H9 (cell line): ENCODE results near the gene HOMER3. TPM values are rescaled to one million over a fixed set of nuclear protein-coding genes. Genes with fewer than 3 reads are reported as not detected.

ENCODE experiments used
- DNase-seq: peaks from one replicate; pipeline ENCODE4 v3.0.0-alpha.2; 2017
- H2AFZ ChIP-seq: one replicate; pipeline ENCODE4 v1.6.1; 2013; ENCODE audit warnings: mild to moderate bottlenecking, low read length, control low read depth, moderate library complexity
- H2AK5ac ChIP-seq: 2 replicates; pipeline ENCODE4 v1.6.1; 2013; ENCODE audit warnings: low read length, control low read depth, mixed read lengths; ENCODE audit not compliant: insufficient read length
- H2BK120ac ChIP-seq: one replicate; pipeline ENCODE4 v1.6.1; 2013; ENCODE audit warnings: low read depth, mild to moderate bottlenecking, low read length, control low read depth, inconsistent platforms; ENCODE audit not compliant: poor library complexity, severe bottlenecking
- H2BK12ac ChIP-seq: 2 replicates; pipeline ENCODE4 v1.6.1; 2013; ENCODE audit warnings: low read length, control low read depth, mixed read lengths, low read depth; ENCODE audit not compliant: insufficient read length
- H2BK15ac ChIP-seq: 2 replicates; pipeline ENCODE4 v1.6.1; 2013; ENCODE audit warnings: low read depth, low read length, control low read depth
- H2BK20ac ChIP-seq: one replicate; pipeline ENCODE4 v1.6.1; 2013; ENCODE audit warnings: low read depth, mild to moderate bottlenecking, low read length, control low read depth, inconsistent platforms; ENCODE audit not compliant: poor library complexity, severe bottlenecking
- H2BK5ac ChIP-seq: 2 replicates; pipeline ENCODE4 v1.6.1; 2013; ENCODE audit warnings: low read length, control low read depth, mixed read lengths; ENCODE audit not compliant: insufficient read length
- H3K14ac ChIP-seq: 2 replicates; pipeline ENCODE4 v1.6.1; 2013; ENCODE audit warnings: low read length, control low read depth; ENCODE audit not compliant: insufficient read depth
- H3K18ac ChIP-seq: 2 replicates; pipeline ENCODE4 v1.6.1; 2013; ENCODE audit warnings: low read depth, mild to moderate bottlenecking, mixed read lengths, low read length, control low read depth; ENCODE audit not compliant: insufficient read length
- H3K23ac ChIP-seq: 2 replicates; pipeline ENCODE4 v1.6.1; 2013; ENCODE audit warnings: low read length, control low read depth, mixed read lengths, low read depth; ENCODE audit not compliant: insufficient read length
- H3K23me2 ChIP-seq: 2 replicates; pipeline ENCODE4 v1.6.1; 2013; ENCODE audit warnings: low read depth, mild to moderate bottlenecking, mixed read lengths, low read length, control low read depth; ENCODE audit not compliant: insufficient read length, poor library complexity, severe bottlenecking
- H3K27ac ChIP-seq: 2 replicates; pipeline ENCODE4 v1.5.1; 2013; ENCODE audit warnings: low read length, control low read depth, mixed read lengths, low read depth; ENCODE audit not compliant: insufficient read length
- H3K27me3 ChIP-seq: 2 replicates; pipeline ENCODE4 v1.6.1; 2013; ENCODE audit warnings: low read length, control low read depth, inconsistent platforms; ENCODE audit not compliant: insufficient read depth
- H3K4ac ChIP-seq: 2 replicates; pipeline ENCODE4 v1.6.1; 2013; ENCODE audit warnings: low read depth, mild to moderate bottlenecking, control low read depth, inconsistent platforms, low read length, moderate library complexity
- H3K4me1 ChIP-seq: 2 replicates; pipeline ENCODE4 v1.6.1; 2013; ENCODE audit warnings: low read length, control low read depth, inconsistent platforms; ENCODE audit not compliant: insufficient read depth
- H3K4me2 ChIP-seq: 2 replicates; pipeline ENCODE4 v1.6.1; 2013; ENCODE audit warnings: low read length, control low read depth, mixed read lengths; ENCODE audit not compliant: insufficient read length, insufficient read depth
- H3K56ac ChIP-seq: 2 replicates; pipeline ENCODE4 v1.6.1; 2013; ENCODE audit warnings: low read depth, mild to moderate bottlenecking, mixed read lengths, low read length, control low read depth; ENCODE audit not compliant: insufficient read length
- H3K79me1 ChIP-seq: 2 replicates; pipeline ENCODE4 v1.6.1; 2013; ENCODE audit warnings: low read depth, mild to moderate bottlenecking, moderate library complexity, low read length, control low read depth, inconsistent platforms; ENCODE audit not compliant: insufficient read depth, poor library complexity, severe bottlenecking
- H3K79me2 ChIP-seq: 2 replicates; pipeline ENCODE4 v1.6.1; 2013; ENCODE audit warnings: low read length, control low read depth, inconsistent platforms; ENCODE audit not compliant: insufficient read depth
- H3K9ac ChIP-seq: 2 replicates; pipeline ENCODE4 v1.6.1; 2013; ENCODE audit warnings: low read length, control low read depth, mixed read lengths; ENCODE audit not compliant: insufficient read length; ENCODE audit errors: extremely low read depth
- H3K9me3 ChIP-seq: one replicate; pipeline ENCODE4 v1.6.1; 2013; ENCODE audit warnings: low read depth, low read length, inconsistent platforms; ENCODE audit not compliant: control insufficient read depth
- H3T11ph ChIP-seq: one replicate; pipeline ENCODE4 v1.6.1; 2013; ENCODE audit warnings: mild to moderate bottlenecking, low read length, control low read depth, inconsistent platforms
- H4K20me1 ChIP-seq: one replicate; pipeline ENCODE4 v1.6.1; 2013; ENCODE audit not compliant: control insufficient read depth, insufficient read length, insufficient read depth
- H4K5ac ChIP-seq: 2 replicates; pipeline ENCODE4 v1.6.1; 2013; ENCODE audit warnings: low read depth, mild to moderate bottlenecking, mixed read lengths, low read length, control low read depth; ENCODE audit not compliant: insufficient read length
- H4K8ac ChIP-seq: replicated peaks from 2 replicates; pipeline ENCODE4 v1.6.1; 2013; ENCODE audit warnings: low read length, control low read depth, mixed read lengths, low read depth; ENCODE audit not compliant: insufficient read length
- H4K91ac ChIP-seq: 2 replicates; pipeline ENCODE4 v1.6.1; 2013; ENCODE audit warnings: low read depth, mild to moderate bottlenecking, moderate library complexity, mixed read lengths, low read length, control low read depth; ENCODE audit not compliant: insufficient read length
- H3K27ac Mint-ChIP-seq, 3 experiments: 2 replicates in 2 of 3; 3 replicates in 1 of 3; pipeline ENCODE4 v1.8.0; 2020 to 2021; ENCODE audit warnings: mixed read lengths in 3 of 3, mild to moderate bottlenecking in 1 of 3, moderate library complexity in 1 of 3
- H3K27me3 Mint-ChIP-seq: 2 replicates; pipeline ENCODE4 v1.8.0; 2021; ENCODE audit warnings: low read depth, mild to moderate bottlenecking, moderate library complexity, mixed read lengths
- H3K36me3 Mint-ChIP-seq, 3 experiments: 2 replicates in 2 of 3; 3 replicates in 1 of 3; pipeline ENCODE4 v1.8.0; 2020 to 2021; ENCODE audit warnings: low read depth in 3 of 3, mixed read lengths in 3 of 3; ENCODE audit not compliant: insufficient read depth in 1 of 3
- H3K4me1 Mint-ChIP-seq, 2 experiments: 2 replicates each; pipeline ENCODE4 v1.8.0; 2020; ENCODE audit warnings: mixed read lengths in 2 of 2
- H3K4me3 Mint-ChIP-seq, 2 experiments: 2 replicates in 1 of 2; 3 replicates in 1 of 2; pipeline ENCODE4 v1.8.0; 2020 to 2021; ENCODE audit warnings: mild to moderate bottlenecking in 2 of 2, mixed read lengths in 2 of 2, moderate library complexity in 1 of 2
- H3K9me3 Mint-ChIP-seq, 2 experiments: 2 replicates in 1 of 2; 3 replicates in 1 of 2; pipeline ENCODE4 v1.8.0; 2020; ENCODE audit warnings: mild to moderate bottlenecking in 2 of 2, mixed read lengths in 2 of 2, moderate library complexity in 1 of 2
- CTCF ChIP-seq: fragments of 200-600 bp; sonication (generic); conservative IDR thresholded peaks from 3 replicates; pipeline ENCODE4 v1.8.0; 2021; ENCODE audit warnings: antibody characterized with exemption, mild to moderate bottlenecking
- WGBS: extraction: QIAGEN DNeasy Blood & Tissue Kit; methylation state at CpG from one replicate; pipeline ENCODE4 v1.1.7; 2013; ENCODE audit warnings: missing lambda C conversion rate, low lambda C conversion rate, mixed read lengths; ENCODE audit not compliant: insufficient read length; ENCODE audit errors: extremely low coverage; 5-methylcytosine and 5-hydroxymethylcytosine counted together
- total RNA-seq: library from RNA; stranded (reverse); gene quantifications from 2 replicates; pipeline ENCODE4 v1.2.1, GENCODE V29; 2021

HOMER3 gene
- total RNA-seq, 1 experiment from 2014 or later: 20.2 TPM

- peak overlapping the region; percentile 86 for H3K4me2 ChIP-seq
- H3K56ac ChIP-seq: no peak overlapping the region
- Mint-ChIP-seq H3K27ac (peak overlapping the region in 2 of 3 experiments; percentile 48 to 77; a peak in 2 of 7 replicates), H3K9me3 (no peaks in the 10 kb centered on the region; a peak in 1 of 5 replicates), H3K27me3 (peaks cover 41% of the 10 kb centered on the region), H3K4me3 (peak overlapping the region; percentile 76 to 95), H3K4me1 (peaks cover 11 to 29% of the 10 kb centered on the region in 2 experiments), H3K36me3 (peaks cover 7 to 23% (median 12%) of the 10 kb centered on the region in 3 experiments)
- TF ChIP-seq CTCF: no peak
- H3K18ac ChIP-seq: no peak overlapping the region
- no peak overlapping the region for H4K5ac ChIP-seq
- no peak overlapping the region for H3K9ac ChIP-seq
- H2BK20ac ChIP-seq: no peak overlapping the region
- H3K79me1 ChIP-seq: no peaks in the 10 kb centered on the region
- H3K4ac ChIP-seq: no peak overlapping the region
- H2AK5ac ChIP-seq: no peak overlapping the region
- no peak overlapping the region for H4K8ac ChIP-seq
- H3K27ac ChIP-seq: no peak overlapping the region
- H3K4me1 ChIP-seq: no peaks in the 10 kb centered on the region
- H3K27me3 ChIP-seq: no peaks in the 10 kb centered on the region
- no peak overlapping the region for H3K14ac ChIP-seq
- peaks cover 7% of the 10 kb centered on the region for H3K23me2 ChIP-seq
- no peaks in the 10 kb centered on the region for H4K20me1 ChIP-seq
- no peaks in the 10 kb centered on the region for H3K9me3 ChIP-seq
- no CpG with 5 or more reads among the region's 47 CpGs for WGBS
- H3K79me2 ChIP-seq: no peaks in the 10 kb centered on the region
- no peak overlapping the region for H2BK12ac ChIP-seq
- no peak overlapping the region for H2BK15ac ChIP-seq
- no peak overlapping the region for H3K23ac ChIP-seq
- DNase-seq: peak; percentile 77
- H2BK120ac ChIP-seq: no peak overlapping the region
- no peak overlapping the region for H2AFZ ChIP-seq
- H2BK5ac ChIP-seq: no peak overlapping the region
- H4K91ac ChIP-seq: no peak overlapping the region
- no peak overlapping the region for H3T11ph ChIP-seq
These were observed 872 bp downstream of the HOMER3 start for GRCh38 chr19:18939922-18940768.
